CD4-positive, CD25-positive, alpha-beta regulatory T cell (primary cell): ENCODE results near the gene TM9SF4. TPM values are rescaled to one million over a fixed set of nuclear protein-coding genes. Genes with fewer than 3 reads are reported as not detected.

Source experiments
- ATAC-seq, 2 donors: fragments of 150-1000 bp; cut with Tn5 transposase; one replicate each; pipeline ENCODE4 v1.10.0; 2021; ENCODE audit warnings: low read depth in 2 of 2, moderate number of reproducible peaks in 2 of 2, moderate library complexity in 1 of 2
- DNase-seq, 3 donors: peaks; one replicate each; pipeline versions ENCODE4 v3.0.0 to v3.0.0-alpha.2; 2012 to 2022; ENCODE audit warnings: mixed read lengths in 1 of 3
- H3K27ac ChIP-seq: one replicate; pipeline ENCODE4 v1.7.0; 2013; ENCODE audit warnings: mild to moderate bottlenecking, low read length; ENCODE audit not compliant: insufficient read depth, poor library complexity, severe bottlenecking
- H3K27me3 ChIP-seq: one replicate; pipeline ENCODE4 v1.7.0; 2013; ENCODE audit warnings: low read length; ENCODE audit not compliant: control insufficient read depth, insufficient read depth
- H3K36me3 ChIP-seq: one replicate; pipeline ENCODE4 v1.7.0; 2013; ENCODE audit warnings: mild to moderate bottlenecking, low read length, moderate library complexity; ENCODE audit not compliant: control insufficient read depth, insufficient read depth
- H3K4me1 ChIP-seq: 2 replicates; pipeline ENCODE4 v1.7.0; 2013; ENCODE audit warnings: mild to moderate bottlenecking, low read length; ENCODE audit not compliant: insufficient read depth, control insufficient read depth, poor library complexity, severe bottlenecking
- H3K4me3 ChIP-seq: one replicate; pipeline ENCODE4 v1.7.0; 2013; ENCODE audit warnings: low read depth, mild to moderate bottlenecking, low read length, moderate library complexity
- H3K9me3 ChIP-seq, 2 experiments: 1 replicate in 1 of 2; 2 replicates in 1 of 2; pipeline ENCODE4 v1.7.0; 2013; ENCODE audit warnings: low read length in 2 of 2, mild to moderate bottlenecking in 1 of 2, moderate library complexity in 1 of 2; ENCODE audit not compliant: control insufficient read depth in 2 of 2
- H3K27ac Mint-ChIP-seq, 3 donors: one replicate each; pipeline ENCODE4 v1.8.0; 2020 to 2022; ENCODE audit warnings: mild to moderate bottlenecking in 3 of 3, mixed read lengths in 3 of 3, moderate library complexity in 2 of 3
- H3K27me3 Mint-ChIP-seq: one replicate; pipeline ENCODE4 v1.8.0; 2022; ENCODE audit warnings: mild to moderate bottlenecking, mixed read lengths
- H3K36me3 Mint-ChIP-seq: one replicate; pipeline ENCODE4 v1.8.0; 2020; ENCODE audit warnings: mixed read lengths
- H3K4me1 Mint-ChIP-seq, 4 donors: one replicate each; pipeline ENCODE4 v1.8.0; 2020 to 2022; ENCODE audit warnings: mixed read lengths in 4 of 4, mild to moderate bottlenecking in 1 of 4
- H3K4me3 Mint-ChIP-seq, 4 donors: one replicate each; pipeline ENCODE4 v1.8.0; 2020 to 2022; ENCODE audit warnings: mild to moderate bottlenecking in 4 of 4, mixed read lengths in 4 of 4, moderate library complexity in 3 of 4
- H3K9me3 Mint-ChIP-seq, 7 donors: one replicate each; pipeline ENCODE4 v1.8.0; 2020 to 2022; ENCODE audit warnings: mixed read lengths in 7 of 7, mild to moderate bottlenecking in 3 of 7, moderate library complexity in 2 of 7
- polyA plus RNA-seq, 4 donors: library from polyadenylated mRNA; unstranded; fragments of 300-500 nt; fragmentation: Illumina TruSeq; gene quantifications; one replicate each; pipeline ENCODE4 v1.2.3, GENCODE V29; 2021
- total RNA-seq: library from RNA; stranded (reverse); gene quantifications from one replicate; pipeline ENCODE4 v1.2.3, GENCODE V29; 2022

Gene TM9SF4
- total and polyA plus RNA-seq, 5 donors from 2014 or later, result 28.7 to 36.3 (median 29.4) TPM

- H3K4me3 Mint-ChIP-seq, result no peak overlapping the region
- H3K27me3 ChIP-seq, result peaks cover 4% of the 10 kb centered on the region
- H3K27ac ChIP-seq, result no peak overlapping the region
- H3K4me3 ChIP-seq, result no peak overlapping the region
- H3K27ac Mint-ChIP-seq, result no peak overlapping the region
- H3K9me3 Mint-ChIP-seq, result peaks cover 0 to 5% (median 0%) of the 10 kb centered on the region in 7 donors
- H3K27me3 Mint-ChIP-seq, result peaks cover 11% of the 10 kb centered on the region
- no peaks in the 10 kb centered on the region for H3K36me3 ChIP-seq
- H3K4me1 Mint-ChIP-seq, result peaks cover 0 to 3% (median 0%) of the 10 kb centered on the region in 4 donors
- no peaks in the 10 kb centered on the region for H3K36me3 Mint-ChIP-seq
- DNase-seq (no peak), ATAC-seq (no peak)
- no peaks in the 10 kb centered on the region for H3K9me3 ChIP-seq
- H3K4me1 ChIP-seq, result no peaks in the 10 kb centered on the region
Measured at GRCh38 chr20:32078791-32079190, 30.7 kb upstream of the TM9SF4 start.

- peaks cover 0 to 5% (median 0%) of the 10 kb centered on the region in 7 donors for H3K9me3 Mint-ChIP-seq
- no peaks in the 10 kb centered on the region for H3K36me3 ChIP-seq
Measured at GRCh38 chr20:32079655-32080109, 29.8 kb upstream of the TM9SF4 start.

GRCh38 chr20:32080783-32081182, 28.7 kb upstream of the TM9SF4 start:
- H3K9me3 Mint-ChIP-seq, result peaks cover 0 to 5% (median 0%) of the 10 kb centered on the region in 7 donors
- no peaks in the 10 kb centered on the region for H3K4me1 ChIP-seq
- H3K4me3 Mint-ChIP-seq, result no peak overlapping the region
- H3K4me3 ChIP-seq, result no peak overlapping the region
- peaks cover 11% of the 10 kb centered on the region for H3K27me3 Mint-ChIP-seq
- H3K27ac Mint-ChIP-seq, result no peak overlapping the region
- H3K4me1 Mint-ChIP-seq, result peaks cover 0 to 3% (median 0%) of the 10 kb centered on the region in 4 donors
- no peaks in the 10 kb centered on the region for H3K36me3 ChIP-seq
- DNase-seq, result no peak
- no peak overlapping the region for H3K27ac ChIP-seq
- ATAC-seq, result no peak
- H3K27me3 ChIP-seq, result peaks cover 4% of the 10 kb centered on the region
- H3K36me3 Mint-ChIP-seq, result no peaks in the 10 kb centered on the region
- H3K9me3 ChIP-seq, result no peaks in the 10 kb centered on the region

More at GRCh38 chr20:32079655-32080109, 29.8 kb upstream of the TM9SF4 start:
- Mint-ChIP-seq H3K27ac (no peak overlapping the region), H3K4me1 (peaks cover 0 to 3% (median 0%) of the 10 kb centered on the region in 4 donors), H3K36me3 (no peaks in the 10 kb centered on the region), H3K27me3 (peaks cover 11% of the 10 kb centered on the region), H3K4me3 (no peak overlapping the region)
- DNase-seq, result no peak
- Histone ChIP-seq H3K27ac (no peak overlapping the region), H3K4me3 (no peak overlapping the region), H3K9me3 (no peaks in the 10 kb centered on the region), H3K4me1 (no peaks in the 10 kb centered on the region), H3K27me3 (peaks cover 4% of the 10 kb centered on the region)
- no peak for ATAC-seq

GRCh38 chr20:32083469-32083868, 26.0 kb upstream of the TM9SF4 start:
- Mint-ChIP-seq H3K27me3 (peaks cover 7% of the 10 kb centered on the region), H3K9me3 (peaks cover 0 to 4% (median 0%) of the 10 kb centered on the region in 7 donors), H3K4me1 (peaks cover 0 to 3% (median 0%) of the 10 kb centered on the region in 4 donors), H3K27ac (no peak overlapping the region), H3K36me3 (no peaks in the 10 kb centered on the region), H3K4me3 (no peak overlapping the region)
- H3K4me1 ChIP-seq, result no peaks in the 10 kb centered on the region
- ATAC-seq (no peak), DNase-seq (no peak)
- no peaks in the 10 kb centered on the region for H3K36me3 ChIP-seq
- H3K27ac ChIP-seq, result no peak overlapping the region
- peaks cover 1% of the 10 kb centered on the region for H3K27me3 ChIP-seq
- H3K4me3 ChIP-seq, result no peak overlapping the region
- H3K9me3 ChIP-seq, result no peaks in the 10 kb centered on the region

- no peak overlapping the region for H3K4me3 ChIP-seq
Measured at GRCh38 chr20:32087070-32087469, 22.4 kb upstream of the TM9SF4 start.

GRCh38 chr20:32088759-32089158, 20.8 kb upstream of the TM9SF4 start:
- H3K36me3 Mint-ChIP-seq, result no peaks in the 10 kb centered on the region
- H3K4me1 Mint-ChIP-seq, result peaks cover 0 to 4% (median 1%) of the 10 kb centered on the region in 4 donors
- Histone ChIP-seq H3K36me3 (no peaks in the 10 kb centered on the region), H3K27ac (no peak overlapping the region), H3K4me1 (no peaks in the 10 kb centered on the region), H3K27me3 (peaks cover 3% of the 10 kb centered on the region), H3K4me3 (no peak overlapping the region), H3K9me3 (no peaks in the 10 kb centered on the region)
- ATAC-seq (no peak), DNase-seq (no peak)
- H3K27ac Mint-ChIP-seq, result no peak overlapping the region
- H3K4me3 Mint-ChIP-seq, result no peak overlapping the region
- no peaks in the 10 kb centered on the region for H3K9me3 Mint-ChIP-seq
- H3K27me3 Mint-ChIP-seq, result peaks cover 11% of the 10 kb centered on the region

More at GRCh38 chr20:32087070-32087469, 22.4 kb upstream of the TM9SF4 start:
- Histone ChIP-seq H3K27ac (no peak overlapping the region), H3K4me1 (no peaks in the 10 kb centered on the region), H3K9me3 (no peaks in the 10 kb centered on the region), H3K27me3 (no peaks in the 10 kb centered on the region), H3K36me3 (no peaks in the 10 kb centered on the region)
- ATAC-seq (no peak), DNase-seq (no peak)
- Mint-ChIP-seq H3K36me3 (no peaks in the 10 kb centered on the region), H3K9me3 (peaks cover 0 to 2% (median 0%) of the 10 kb centered on the region in 7 donors), H3K4me1 (peaks cover 0 to 4% (median 1%) of the 10 kb centered on the region in 4 donors), H3K4me3 (no peak overlapping the region), H3K27me3 (peaks cover 15% of the 10 kb centered on the region), H3K27ac (no peak overlapping the region)

GRCh38 chr20:32089637-32090362, 19.7 kb upstream of the TM9SF4 start:
- H3K9me3 ChIP-seq, result no peaks in the 10 kb centered on the region

More at GRCh38 chr20:32089637-32090362, 19.7 kb upstream of the TM9SF4 start:
- H3K4me3 Mint-ChIP-seq, result no peak overlapping the region
- H3K4me1 Mint-ChIP-seq, result peaks cover 0 to 4% (median 1%) of the 10 kb centered on the region in 4 donors
- no peaks in the 10 kb centered on the region for H3K9me3 Mint-ChIP-seq
- H3K27ac Mint-ChIP-seq, result no peak overlapping the region
- H3K36me3 Mint-ChIP-seq, result no peaks in the 10 kb centered on the region
- Histone ChIP-seq H3K27me3 (peaks cover 3% of the 10 kb centered on the region), H3K4me1 (no peaks in the 10 kb centered on the region), H3K4me3 (no peak overlapping the region), H3K27ac (no peak overlapping the region), H3K36me3 (no peaks in the 10 kb centered on the region)
- ATAC-seq, result no peak
- H3K27me3 Mint-ChIP-seq, result peaks cover 11% of the 10 kb centered on the region
- no peak for DNase-seq
